ENCODE data around the gene POU2F3.
A peak's percentile ranks its signal among the peaks of the same experiment; 100 is the strongest.

The POU2F3 gene

DNA sequence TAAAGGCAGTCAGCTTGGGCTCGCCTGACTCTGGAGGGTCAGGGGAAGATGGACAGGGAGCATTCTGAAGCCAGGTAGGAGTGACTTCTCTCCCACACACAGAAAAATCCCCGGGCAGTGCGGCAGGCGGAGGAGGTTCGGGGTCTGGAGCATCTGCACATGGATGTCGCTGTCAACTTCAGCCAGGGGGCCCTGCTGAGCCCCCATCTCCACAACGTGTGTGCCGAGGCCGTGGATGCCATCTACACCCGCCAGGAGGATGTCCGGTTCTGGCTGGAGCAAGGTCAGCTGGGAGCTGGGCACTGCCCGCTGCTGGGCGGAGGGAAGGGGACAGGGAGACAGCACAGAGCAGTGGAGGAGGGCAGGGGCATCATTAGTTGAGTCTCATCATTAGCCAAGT, 13.2 kb upstream of the POU2F3 start:
- no peak for DNase-seq

GRCh38 chr11:120227228-120227852, 12.6 kb upstream of the POU2F3 start:
- no peak for DNase-seq

GRCh38 chr11:120228794-120229384, 11.1 kb upstream of the POU2F3 start:
- DNase-seq, result no peak

DNA sequence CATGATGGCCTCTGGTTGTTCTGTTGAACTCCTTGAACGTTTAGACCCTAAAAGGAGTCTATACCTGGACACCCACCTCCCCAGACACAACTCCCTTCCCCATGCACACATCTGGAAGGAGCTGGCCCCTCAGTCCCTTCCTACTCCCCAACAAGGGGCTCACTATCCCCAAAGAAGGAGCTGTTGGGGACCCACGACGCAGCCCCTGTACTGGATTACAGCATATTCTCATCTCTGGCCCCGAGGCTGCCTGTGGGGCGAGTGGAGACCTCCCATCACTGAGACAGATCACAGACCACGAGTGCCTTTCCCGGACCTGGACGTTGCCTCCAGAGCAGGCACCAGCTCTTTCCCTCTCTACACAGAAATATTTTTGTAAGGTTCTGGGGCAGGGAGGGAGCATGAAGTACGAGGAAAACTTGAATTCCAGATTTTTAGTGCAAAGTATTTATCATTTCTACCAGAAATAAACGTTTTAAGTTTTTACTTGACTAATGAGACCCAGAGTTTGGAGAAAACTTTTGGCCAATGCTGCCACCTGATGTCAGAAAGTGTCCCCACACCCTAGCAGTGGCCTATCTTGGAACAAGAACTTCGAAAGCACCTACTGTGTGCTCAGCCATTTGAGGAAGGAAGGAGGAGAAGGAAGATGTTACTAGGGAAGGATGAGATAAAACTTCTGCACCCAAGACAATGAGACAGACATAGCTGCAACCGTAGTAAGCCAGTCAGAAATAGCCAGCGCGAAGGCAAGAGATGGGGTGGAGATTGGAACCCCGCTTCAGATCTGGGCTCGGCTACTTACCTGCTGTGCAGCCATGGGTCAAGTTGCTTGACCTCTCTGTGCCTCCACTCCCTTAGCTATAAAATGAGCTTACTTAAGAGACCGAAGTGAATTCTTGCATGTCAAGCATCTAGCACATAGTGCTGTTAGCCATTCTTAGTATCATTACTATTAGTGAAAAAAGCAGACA, 10.2 kb upstream of the POU2F3 start:
- peak; percentile 44 for DNase-seq

DNA sequence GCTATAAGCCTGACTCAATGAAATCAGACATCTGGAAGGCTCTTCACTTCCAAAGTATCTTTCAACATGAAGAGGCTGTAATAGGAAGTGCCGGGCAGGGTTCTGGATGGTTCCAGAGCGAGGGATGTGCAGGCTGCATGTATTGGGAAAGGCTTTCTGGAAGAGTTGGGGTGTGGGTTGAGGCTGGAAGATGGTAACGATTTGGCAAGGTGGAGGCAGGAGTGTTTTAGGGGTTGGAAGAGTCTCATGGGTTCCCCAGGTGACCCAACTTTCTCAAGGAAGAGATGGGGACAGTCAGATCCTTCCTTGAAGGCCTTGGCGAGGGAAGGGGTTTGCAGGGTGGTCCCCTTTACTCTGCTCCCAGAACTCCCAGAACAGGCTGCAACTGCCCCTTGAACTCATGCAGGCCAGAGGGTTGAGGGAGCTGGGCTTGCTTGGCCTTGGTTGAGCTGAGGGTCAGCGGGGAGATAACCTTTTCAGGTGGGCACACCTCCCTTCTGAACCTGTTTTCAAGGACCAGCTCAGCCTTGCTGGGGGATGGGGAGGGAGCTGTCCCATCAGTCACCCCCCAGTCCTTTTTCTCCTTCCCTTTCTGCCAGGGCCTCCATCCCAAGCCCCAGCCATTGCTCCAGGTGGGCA, 9.4 kb upstream of the POU2F3 start:
- no peak for DNase-seq

DNA sequence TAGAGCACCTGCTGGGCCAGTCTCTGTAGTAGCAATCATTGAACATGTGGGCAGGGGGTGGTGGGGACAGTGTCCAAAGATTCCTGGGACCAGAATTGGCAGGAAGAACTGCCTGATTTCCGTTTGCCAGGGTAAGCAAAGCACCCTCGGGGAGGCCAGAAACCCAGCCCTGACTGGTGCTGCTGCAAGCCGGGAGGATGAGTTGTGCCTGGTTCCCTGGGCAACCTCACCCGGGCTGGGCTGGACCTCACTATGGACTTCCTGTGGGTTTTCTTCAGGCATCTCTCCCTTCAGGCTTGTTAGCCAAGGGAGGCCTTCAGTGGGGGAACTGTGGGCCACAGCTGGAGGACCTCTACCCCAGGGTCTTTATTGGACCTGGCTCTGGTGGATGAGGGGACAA, 8.0 kb upstream of the POU2F3 start:
- DNase-seq, result no peak

GRCh38 chr11:120233207-120233803, 6.6 kb upstream of the POU2F3 start:
- no peak for DNase-seq

- DNase-seq, result peak; percentile 45
These were observed 4.8 kb upstream of the POU2F3 start for GRCh38 chr11:120235024-120235628.

DNA sequence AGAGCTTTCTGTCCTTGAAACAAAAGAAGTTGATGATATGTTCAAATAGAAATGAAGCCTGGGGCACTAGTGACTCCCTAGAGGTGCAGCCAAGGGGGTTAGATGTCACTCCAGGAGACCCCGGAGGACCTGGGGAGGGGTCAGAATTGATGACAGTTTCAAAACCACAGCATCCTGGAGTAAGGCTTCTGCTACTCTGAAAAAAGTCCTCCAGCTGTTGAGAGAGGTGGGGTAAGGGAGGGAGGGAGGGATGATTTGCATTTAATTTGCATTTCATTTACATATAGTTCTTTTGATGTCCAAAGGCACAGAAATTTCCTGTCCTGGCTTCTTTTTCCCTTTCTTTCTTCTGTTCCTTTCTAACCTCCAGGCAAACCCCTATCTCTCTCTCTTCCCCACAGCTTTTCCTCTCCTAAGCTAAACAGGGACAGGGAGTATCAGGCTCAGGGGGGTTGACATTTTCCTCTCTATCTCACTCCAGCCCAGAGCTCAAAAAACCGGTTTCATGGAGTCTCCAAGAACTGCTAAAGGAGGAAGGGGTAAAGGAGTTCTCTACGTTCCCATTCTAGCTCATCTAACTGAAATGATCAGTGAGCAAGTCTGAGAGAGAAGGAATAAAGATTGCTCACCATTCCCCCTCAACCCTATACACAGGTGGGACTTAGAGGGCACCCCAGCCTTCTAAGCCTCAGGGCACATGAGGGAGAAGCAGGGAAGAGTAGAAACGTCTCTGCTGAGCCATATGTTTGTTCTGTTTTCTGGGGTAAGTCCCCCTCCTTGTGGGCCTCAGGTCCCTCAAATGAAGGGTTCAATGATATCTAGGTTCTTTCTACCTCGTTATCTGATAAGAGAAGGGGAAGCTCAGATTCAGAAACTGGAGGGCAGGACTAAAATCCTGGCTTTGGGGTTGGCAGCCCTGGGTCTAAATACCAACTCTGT, 3.5 kb upstream of the POU2F3 start:
- peak; percentile 58 for DNase-seq

GRCh38 chr11:120238968-120239620, 846 bp upstream of the POU2F3 start:
- no peak for DNase-seq

GRCh38 chr11:120240866-120241265, 926 bp downstream of the POU2F3 start:
- no peak for DNase-seq

DNA sequence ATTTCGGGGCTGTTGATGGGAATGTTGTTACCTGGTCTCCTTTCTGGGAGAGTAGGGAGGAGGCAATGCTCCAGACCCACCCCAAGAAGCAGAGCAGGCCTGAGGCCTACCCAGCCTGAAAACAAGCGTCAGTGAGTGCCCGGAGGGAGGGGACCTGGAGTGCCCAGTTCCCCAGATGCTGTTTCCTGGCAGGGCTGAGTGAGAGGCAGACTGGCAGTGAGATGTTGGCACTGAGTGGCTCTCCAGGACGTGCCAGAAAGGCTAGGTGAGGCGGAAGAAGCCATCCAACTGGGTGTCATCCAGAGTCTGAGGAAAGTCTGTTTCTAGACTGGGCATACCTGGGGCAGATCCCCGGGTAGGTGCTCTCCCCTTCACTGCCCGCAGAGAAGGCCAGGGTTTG, 1.3 kb downstream of the POU2F3 start:
- DNase-seq, result no peak

DNA sequence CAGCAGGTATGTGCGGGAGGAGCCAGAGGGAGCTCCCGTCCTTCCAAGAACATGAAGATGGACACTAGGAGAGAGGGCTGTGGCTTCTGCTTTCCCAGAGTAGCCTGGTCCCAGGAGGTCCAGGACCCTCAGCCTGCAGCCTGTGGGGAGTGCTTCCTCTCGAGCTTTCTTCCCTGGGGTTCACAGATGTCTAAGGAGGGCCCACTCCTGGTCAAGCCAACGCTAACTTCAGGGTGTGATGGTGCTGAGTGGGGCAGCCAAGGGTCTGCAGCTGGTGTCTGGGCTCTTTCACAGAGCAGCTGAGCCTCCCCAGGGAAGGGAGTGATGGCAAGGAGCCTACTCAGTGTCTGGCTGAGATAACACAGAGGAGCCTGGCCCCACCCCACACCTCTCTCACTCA, 3.3 kb downstream of the POU2F3 start:
- DNase-seq, result no peak

GRCh38 chr11:120244476-120245365, 4.8 kb downstream of the POU2F3 start:
- peak; percentile 34 for DNase-seq

- DNase-seq, result no peak
These were observed 5.5 kb downstream of the POU2F3 start for GRCh38 chr11:120245434-120245833.

- peak; percentile 43 for DNase-seq
These were observed 8.8 kb downstream of the POU2F3 start for GRCh38 chr11:120248551-120249278.

- no peak for DNase-seq
These were observed 9.6 kb downstream of the POU2F3 start for GRCh38 chr11:120249279-120250262.

Data from fibroblast of skin of scalp (primary cell).